Adrenal gland (tissue), 5 donors: ENCODE data around the gene NUDT2.

Experiments
- CTCF ChIP-seq, 6 experiments: fragments of 450-650 bp in 4 of 6; fragments of 200-600 bp in 2 of 6; sonication (generic) in 1 of 6; IDR thresholded peaks; 1 replicate in 5 of 6; 2 replicates in 1 of 6; pipeline versions ENCODE4 v1.5.1 to v1.8.0; 2016 to 2021; ENCODE audit warnings: antibody characterized with exemption in 6 of 6, mild to moderate bottlenecking in 2 of 6, moderate library complexity in 1 of 6
- POLR2A ChIP-seq, 2 donors: fragments of 450-650 bp; IDR thresholded peaks; one replicate each; pipeline ENCODE4 v1.6.1; 2017; ENCODE audit warnings: antibody characterized with exemption in 2 of 2, mild to moderate bottlenecking in 2 of 2, moderate library complexity in 1 of 2
- donor health status: DM: no; HTN: no; CAD: no.

GRCh38 chr9:34289159-34289558 is 40.2 kb upstream of the NUDT2 start:
- TF ChIP-seq CTCF (IDR thresholded peaks at IDR 0.05) = no peak
- TF ChIP-seq POLR2A (IDR thresholded peaks at IDR 0.05) = no peak
